Measurements from ENCODE around the gene ANKRD9. TPM values are rescaled to one million over a fixed set of nuclear protein-coding genes. Genes with fewer than 3 reads are reported as not detected.

Gene ANKRD9
- total and polyA plus RNA-seq, 9 of the 15 experiments (the other 6 are each of a cell fraction or from before 2014, with no cell fraction given), result 0.04 to 32.9 (median 5.3) TPM

- TF ChIP-seq KDM4B (IDR thresholded peaks at IDR 0.05; ENCODE audit: borderline replicate concordance in 2 of 2, low read depth in 1 of 2), result no peak
- TF ChIP-seq KLF16 (IDR thresholded peaks at IDR 0.05), result peak; percentile 83
- peak; percentile 9; the same call in 1 of the 2 replicates for TF ChIP-seq BCOR (IDR thresholded peaks at IDR 0.05)
- TF ChIP-seq ZNF707 (CRISPR knock-in tag; conservative IDR thresholded peaks at IDR 0.05), result no peak
- peak; percentile 40; the same call in 1 of the 2 replicates for TF ChIP-seq CREM (IDR thresholded peaks at IDR 0.05; ENCODE audit: low read depth)
- no peak for TF ChIP-seq TFAM (CRISPR knock-in tag; conservative IDR thresholded peaks at IDR 0.05)
- TF ChIP-seq CHCHD3 (CRISPR knock-in tag; IDR thresholded peaks at IDR 0.05), result no peak
- TF ChIP-seq NEUROD1 (IDR thresholded peaks at IDR 0.05; ENCODE audit: borderline replicate concordance, low read depth, low read length, partially characterized antibody), result peak; percentile 28
- TF ChIP-seq CXXC5 (CRISPR knock-in tag; IDR thresholded peaks at IDR 0.05), result peak; percentile 63
- TF ChIP-seq ZBTB2 (IDR thresholded peaks at IDR 0.05), result peak; percentile 31; the same call in 1 of the 2 replicates
- no peak for TF ChIP-seq NR4A1 (CRISPR knock-in tag; IDR thresholded peaks at IDR 0.05)
- TF ChIP-seq NR4A1 (tag; IDR thresholded peaks at IDR 0.05), result peak; percentile 70; the same call in 1 of the 2 replicates
- TF ChIP-seq, protein P1, sequence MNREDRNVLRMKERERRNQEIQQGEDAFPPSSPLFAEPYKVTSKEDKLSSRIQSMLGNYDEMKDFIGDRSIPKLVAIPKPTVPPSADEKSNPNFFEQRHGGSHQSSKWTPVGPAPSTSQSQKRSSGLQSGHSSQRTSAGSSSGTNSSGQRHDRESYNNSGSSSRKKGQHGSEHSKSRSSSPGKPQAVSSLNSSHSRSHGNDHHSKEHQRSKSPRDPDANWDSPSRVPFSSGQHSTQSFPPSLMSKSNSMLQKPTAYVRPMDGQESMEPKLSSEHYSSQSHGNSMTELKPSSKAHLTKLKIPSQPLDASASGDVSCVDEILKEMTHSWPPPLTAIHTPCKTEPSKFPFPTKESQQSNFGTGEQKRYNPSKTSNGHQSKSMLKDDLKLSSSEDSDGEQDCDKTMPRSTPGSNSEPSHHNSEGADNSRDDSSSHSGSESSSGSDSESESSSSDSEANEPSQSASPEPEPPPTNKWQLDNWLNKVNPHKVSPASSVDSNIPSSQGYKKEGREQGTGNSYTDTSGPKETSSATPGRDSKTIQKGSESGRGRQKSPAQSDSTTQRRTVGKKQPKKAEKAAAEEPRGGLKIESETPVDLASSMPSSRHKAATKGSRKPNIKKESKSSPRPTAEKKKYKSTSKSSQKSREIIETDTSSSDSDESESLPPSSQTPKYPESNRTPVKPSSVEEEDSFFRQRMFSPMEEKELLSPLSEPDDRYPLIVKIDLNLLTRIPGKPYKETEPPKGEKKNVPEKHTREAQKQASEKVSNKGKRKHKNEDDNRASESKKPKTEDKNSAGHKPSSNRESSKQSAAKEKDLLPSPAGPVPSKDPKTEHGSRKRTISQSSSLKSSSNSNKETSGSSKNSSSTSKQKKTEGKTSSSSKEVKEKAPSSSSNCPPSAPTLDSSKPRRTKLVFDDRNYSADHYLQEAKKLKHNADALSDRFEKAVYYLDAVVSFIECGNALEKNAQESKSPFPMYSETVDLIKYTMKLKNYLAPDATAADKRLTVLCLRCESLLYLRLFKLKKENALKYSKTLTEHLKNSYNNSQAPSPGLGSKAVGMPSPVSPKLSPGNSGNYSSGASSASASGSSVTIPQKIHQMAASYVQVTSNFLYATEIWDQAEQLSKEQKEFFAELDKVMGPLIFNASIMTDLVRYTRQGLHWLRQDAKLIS (CRISPR knock-in tag; IDR thresholded peaks at IDR 0.05), result no peak
- TF ChIP-seq CREBBP (IDR thresholded peaks at IDR 0.05; ENCODE audit: low read depth, low read length), result no peak
- TF ChIP-seq ARNT (IDR thresholded peaks at IDR 0.05), result 0 out of 4 replicates have a peak, but pooled peaks of 1 of the 2 experiments have one; percentile 37
- peak; percentile 98 for TF ChIP-seq ZBTB7A (IDR thresholded peaks at IDR 0.05; ENCODE audit: borderline replicate concordance, control insufficient read depth, low read depth, low read length)
- TF ChIP-seq RNF2 (IDR thresholded peaks at IDR 0.05), result peak; percentile 66; the same call in 1 of the 2 replicates
- 0 out of 2 replicates have a peak, but pooled peaks have one; percentile 15 for TF ChIP-seq ATF3 (IDR thresholded peaks at IDR 0.05)
- no peak for TF ChIP-seq ATF3 (CRISPR knock-in tag; conservative IDR thresholded peaks at IDR 0.05)
- TF ChIP-seq ZNF77 (CRISPR knock-in tag; IDR thresholded peaks at IDR 0.05), result no peak
- no peak for TF ChIP-seq TAF1 (IDR thresholded peaks at IDR 0.05; ENCODE audit: control insufficient read depth, extremely low read depth, insufficient read depth, low read length, severe bottlenecking)
- TF ChIP-seq CBFA2T3 (IDR thresholded peaks at IDR 0.05), result peak; percentile 96
- TF ChIP-seq U2AF1 (optimal IDR thresholded peaks at IDR 0.05; ENCODE audit: low read depth, low read length), result no peak
- TF ChIP-seq HDAC3 (IDR thresholded peaks at IDR 0.05; ENCODE audit: borderline replicate concordance, partially characterized antibody), result no peak
Measured at GRCh38 chr14:102504328-102504999, 5.1 kb downstream of the ANKRD9 start (continued).
